ENCODE data around the gene TEX38.

- TF ChIP-seq, protein P1, sequence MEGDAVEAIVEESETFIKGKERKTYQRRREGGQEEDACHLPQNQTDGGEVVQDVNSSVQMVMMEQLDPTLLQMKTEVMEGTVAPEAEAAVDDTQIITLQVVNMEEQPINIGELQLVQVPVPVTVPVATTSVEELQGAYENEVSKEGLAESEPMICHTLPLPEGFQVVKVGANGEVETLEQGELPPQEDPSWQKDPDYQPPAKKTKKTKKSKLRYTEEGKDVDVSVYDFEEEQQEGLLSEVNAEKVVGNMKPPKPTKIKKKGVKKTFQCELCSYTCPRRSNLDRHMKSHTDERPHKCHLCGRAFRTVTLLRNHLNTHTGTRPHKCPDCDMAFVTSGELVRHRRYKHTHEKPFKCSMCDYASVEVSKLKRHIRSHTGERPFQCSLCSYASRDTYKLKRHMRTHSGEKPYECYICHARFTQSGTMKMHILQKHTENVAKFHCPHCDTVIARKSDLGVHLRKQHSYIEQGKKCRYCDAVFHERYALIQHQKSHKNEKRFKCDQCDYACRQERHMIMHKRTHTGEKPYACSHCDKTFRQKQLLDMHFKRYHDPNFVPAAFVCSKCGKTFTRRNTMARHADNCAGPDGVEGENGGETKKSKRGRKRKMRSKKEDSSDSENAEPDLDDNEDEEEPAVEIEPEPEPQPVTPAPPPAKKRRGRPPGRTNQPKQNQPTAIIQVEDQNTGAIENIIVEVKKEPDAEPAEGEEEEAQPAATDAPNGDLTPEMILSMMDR (IDR thresholded peaks at IDR 0.05; ENCODE audit: low read depth, low read length, poor library complexity, severe bottlenecking): no peak
- TF ChIP-seq EZH2phosphoT487 (IDR thresholded peaks at IDR 0.05; ENCODE audit: borderline replicate concordance, low read length): no peak
These were observed 32.1 kb upstream of the TEX38 start for GRCh38 chr1:46639547-46639946.
